ENCODE data around the gene IRX4.

- TF ChIP-seq EZH2 (IDR thresholded peaks at IDR 0.05) (no peak), POLR2AphosphoS5 (IDR thresholded peaks at IDR 0.05; ENCODE audit: borderline replicate concordance, low read depth, low read length) (no peak)
Measured at GRCh38 chr5:1876660-1877064, 6.1 kb downstream of the IRX4 start.
